Osteoblast (primary cell): Measurements from ENCODE around the gene ZNF296. TPM values are rescaled to one million over a fixed set of nuclear protein-coding genes. Genes with fewer than 3 reads are reported as not detected.
A peak's percentile ranks its signal among the peaks of the same experiment; 100 is the strongest.

Experiments used
- DNase-seq: peaks from one replicate; pipeline ENCODE4 v3.0.0; 2011; ENCODE audit warnings: low spot score, mixed read lengths; ENCODE audit not compliant: insufficient read length; ENCODE audit errors: missing footprints
- H2AFZ ChIP-seq: 2 replicates; pipeline ENCODE4 v1.6.0; 2011; ENCODE audit warnings: mild to moderate bottlenecking, low read length
- H3K27ac ChIP-seq: 2 replicates; pipeline ENCODE4 v1.5.1; 2011; ENCODE audit warnings: mild to moderate bottlenecking, low read depth, low read length, moderate library complexity
- H3K27me3 ChIP-seq: 2 replicates; pipeline ENCODE4 v1.6.0; 2012; ENCODE audit warnings: mild to moderate bottlenecking, control low read depth, inconsistent platforms, low read length, moderate library complexity; ENCODE audit not compliant: insufficient read depth
- H3K36me3 ChIP-seq: 2 replicates; pipeline ENCODE4 v1.5.1; 2011; ENCODE audit warnings: mild to moderate bottlenecking, low read length, control low read depth, moderate library complexity; ENCODE audit not compliant: insufficient read depth
- H3K4me1 ChIP-seq: 2 replicates; pipeline ENCODE4 v1.5.1; 2011; ENCODE audit warnings: mild to moderate bottlenecking, low read length, control low read depth, moderate library complexity; ENCODE audit not compliant: insufficient read depth
- H3K4me2 ChIP-seq: 2 replicates; pipeline ENCODE4 v1.6.0; 2011; ENCODE audit warnings: mild to moderate bottlenecking, low read length; ENCODE audit not compliant: insufficient read depth
- H3K4me3 ChIP-seq: fragments of 200-600 bp; sonication (generic); 3 replicates; pipeline ENCODE4 v1.5.1; 2012; ENCODE audit warnings: mild to moderate bottlenecking, low read length, inconsistent platforms; ENCODE audit not compliant: insufficient read depth
- H3K79me2 ChIP-seq: 2 replicates; pipeline ENCODE4 v1.6.0; 2012; ENCODE audit warnings: mild to moderate bottlenecking, low read length, control low read depth, inconsistent platforms; ENCODE audit not compliant: insufficient read depth
- H3K9me3 ChIP-seq: 2 replicates; pipeline ENCODE4 v1.5.1; 2011; ENCODE audit warnings: low read depth, low read length, control low read depth
- H4K20me1 ChIP-seq: 2 replicates; pipeline ENCODE4 v1.6.0; 2012; ENCODE audit warnings: mild to moderate bottlenecking, low read length, control low read depth; ENCODE audit not compliant: insufficient read depth
- CTCF ChIP-seq: IDR thresholded peaks from 2 replicates; pipeline ENCODE4 v1.5.1; 2011; ENCODE audit warnings: mild to moderate bottlenecking, low read depth, low read length, moderate library complexity; ENCODE audit errors: extremely low read depth
- total RNA-seq: library from RNA; depleted of rRNA; stranded (reverse); fragments of >200 nt; gene quantifications from 2 replicates; pipeline ENCODE4 v1.2.3, GENCODE V29; 2012

Gene ZNF296
- total RNA-seq, 1 donor, result not detected

GRCh38 chr19:45050036-45050435, 26.2 kb downstream of the ZNF296 start:
- no peak overlapping the region for H3K4me3 ChIP-seq
- peaks cover 41% of the 10 kb centered on the region for H3K36me3 ChIP-seq
- H2AFZ ChIP-seq, result no peak overlapping the region
- no peak overlapping the region for H3K4me2 ChIP-seq
- peaks cover 93% of the 10 kb centered on the region for H3K79me2 ChIP-seq
- H3K9me3 ChIP-seq, result no peaks in the 10 kb centered on the region
- no peaks in the 10 kb centered on the region for H3K27me3 ChIP-seq
- peak; percentile 61 for DNase-seq
- no peaks in the 10 kb centered on the region for H3K4me1 ChIP-seq
- H4K20me1 ChIP-seq, result peaks cover 57% of the 10 kb centered on the region
- H3K27ac ChIP-seq, result no peak overlapping the region
- TF ChIP-seq CTCF, result no peak

DNA sequence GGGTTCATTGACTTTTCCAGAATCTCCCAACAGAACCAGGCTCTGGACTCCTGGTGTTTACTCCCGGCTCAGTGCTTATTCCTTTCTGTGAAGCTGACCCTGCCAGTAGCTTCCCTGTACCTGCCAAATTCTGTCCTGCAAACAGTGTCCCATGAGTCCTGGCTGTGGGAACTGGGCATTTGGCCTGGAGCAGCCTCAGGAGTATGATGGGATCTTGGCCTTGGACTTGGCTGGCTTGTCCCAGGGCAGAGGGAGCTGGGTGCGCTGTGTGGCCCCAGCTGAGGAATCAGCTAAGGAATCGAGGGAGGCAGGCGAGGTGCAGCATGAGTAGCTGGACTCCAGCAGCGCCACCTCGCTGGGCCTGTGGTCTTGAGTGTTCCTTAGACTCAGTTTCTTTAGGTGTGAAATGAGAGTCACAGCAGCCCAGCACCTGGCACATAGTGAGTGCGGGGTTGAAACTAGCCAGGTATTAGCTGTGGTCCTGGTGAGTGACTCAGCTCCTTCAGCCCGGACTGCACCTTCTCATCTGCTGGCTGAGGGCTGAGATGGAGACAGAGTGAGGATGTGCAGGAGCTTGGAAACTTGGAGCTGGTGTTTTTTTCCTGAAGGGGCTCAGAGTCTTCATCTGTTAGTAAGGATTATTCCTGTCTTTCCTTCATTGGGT, 27.1 kb downstream of the ZNF296 start:
- H4K20me1 ChIP-seq, result peaks cover 60% of the 10 kb centered on the region
- TF ChIP-seq CTCF, result no peak
- no peak overlapping the region for H3K4me3 ChIP-seq
- H3K79me2 ChIP-seq, result peaks cover 95% of the 10 kb centered on the region
- H3K27me3 ChIP-seq, result no peaks in the 10 kb centered on the region
- no peaks in the 10 kb centered on the region for H3K9me3 ChIP-seq
- H3K36me3 ChIP-seq, result peaks cover 42% of the 10 kb centered on the region
- peak overlapping the region; percentile 41 for H3K27ac ChIP-seq
- no peaks in the 10 kb centered on the region for H3K4me1 ChIP-seq
- H2AFZ ChIP-seq, result no peak overlapping the region
- no peak overlapping the region for H3K4me2 ChIP-seq
- DNase-seq, result peak; percentile 21

- Histone ChIP-seq H3K27ac (no peak overlapping the region), H3K4me1 (no peaks in the 10 kb centered on the region), H4K20me1 (peaks cover 54% of the 10 kb centered on the region), H3K4me3 (no peak overlapping the region), H3K4me2 (no peak overlapping the region), H3K27me3 (no peaks in the 10 kb centered on the region), H2AFZ (no peak overlapping the region), H3K36me3 (peaks cover 39% of the 10 kb centered on the region), H3K9me3 (no peaks in the 10 kb centered on the region), H3K79me2 (peaks cover 95% of the 10 kb centered on the region)
- DNase-seq, result no peak
- TF ChIP-seq CTCF, result no peak
These were observed 29.0 kb downstream of the ZNF296 start for GRCh38 chr19:45047188-45047797.

DNA sequence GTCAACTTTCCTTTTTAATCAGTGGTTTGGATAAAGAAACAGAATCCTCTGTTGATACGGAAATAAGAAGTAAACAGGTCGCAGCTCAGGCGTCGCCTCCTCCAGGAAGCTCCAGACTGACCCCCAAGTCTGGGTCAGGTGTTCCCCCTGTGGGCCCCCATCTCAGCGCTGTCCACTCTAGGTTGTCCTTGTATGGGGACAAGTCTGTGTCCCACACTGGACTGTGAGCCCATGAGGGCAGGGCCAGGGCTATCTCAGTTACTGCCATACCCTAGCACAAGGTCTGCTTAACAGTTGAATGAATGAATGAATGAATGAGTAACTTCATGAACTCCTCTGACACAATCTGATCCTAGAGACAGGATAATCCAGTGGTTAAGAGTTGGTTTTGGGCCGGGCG, 29.9 kb downstream of the ZNF296 start:
- no peaks in the 10 kb centered on the region for H3K9me3 ChIP-seq
- H3K4me3 ChIP-seq, result no peak overlapping the region
- H2AFZ ChIP-seq, result no peak overlapping the region
- H3K79me2 ChIP-seq, result peaks cover 96% of the 10 kb centered on the region
- peaks cover 54% of the 10 kb centered on the region for H4K20me1 ChIP-seq
- H3K4me1 ChIP-seq, result no peaks in the 10 kb centered on the region
- no peak for DNase-seq
- no peak for TF ChIP-seq CTCF
- H3K27me3 ChIP-seq, result no peaks in the 10 kb centered on the region
- H3K36me3 ChIP-seq, result peaks cover 43% of the 10 kb centered on the region
- H3K4me2 ChIP-seq, result no peak overlapping the region
- H3K27ac ChIP-seq, result no peak overlapping the region
